ENCODE data around the gene GRID2. TPM values are rescaled to one million over a fixed set of nuclear protein-coding genes. Genes with fewer than 3 reads are reported as not detected.

The GRID2 gene
- total and polyA plus RNA-seq, 7 experiments from 2014 or later: not detected

GRCh38 chr4:93786149-93786548 lies 1482.4 kb downstream of the GRID2 start:
- H3K9me3 ChIP-seq (ENCODE audit: control insufficient read depth in 2 of 3, low read length in 3 of 3): no peaks in the 10 kb centered on the region
- POLR2A ChIA-PET: no interaction called here
- H3K4me3 ChIP-seq (ENCODE audit: low read length): no peak overlapping the region
- no peaks in the 10 kb centered on the region for H3K4me1 Mint-ChIP-seq
- intact Hi-C loops (cut with micrococcal nuclease): loop anchor here in 1 of 2 donors (5.0 kb wide), 1 partner anchor 471 kb away; no protein-coding TSS in a partner anchor
- H3K27ac Mint-ChIP-seq: no peak overlapping the region
- H3K36me3 ChIP-seq (ENCODE audit: control insufficient read depth in 2 of 3, insufficient read depth in 3 of 3, low read length in 3 of 3): no peaks in the 10 kb centered on the region
- CTCF ChIA-PET: no interaction called here
- no peak for DNase-seq
- ATAC-seq: no peak
- H3K27me3 Mint-ChIP-seq: no peaks in the 10 kb centered on the region
- no peaks in the 10 kb centered on the region for H3K4me1 ChIP-seq (ENCODE audit: control insufficient read depth in 2 of 2, insufficient read depth in 2 of 2, low read length in 2 of 2)
- no peaks in the 10 kb centered on the region for H3K36me3 Mint-ChIP-seq
- no peak overlapping the region for H3K27ac ChIP-seq (ENCODE audit: low read depth, low read length)
- H3K4me3 Mint-ChIP-seq: no peak overlapping the region
- H3K27me3 ChIP-seq (ENCODE audit: control insufficient read depth in 2 of 2, insufficient read depth in 2 of 2, low read length in 2 of 2): no peaks in the 10 kb centered on the region
- no peaks in the 10 kb centered on the region for H3K9me3 Mint-ChIP-seq

GRCh38 chr4:93788712-93789111 lies 1484.9 kb downstream of the GRID2 start:
- CTCF ChIA-PET: interaction anchor here (0.7 kb wide), 1 partner anchor 72 kb away, joined by 4 read pairs; no protein-coding TSS in a partner anchor
- intact Hi-C loops (cut with micrococcal nuclease): loop anchor here in 1 of 2 donors (5.0 kb wide), 1 partner anchor 469 kb away; no protein-coding TSS in a partner anchor

GRCh38 chr4:93791570-93792195 lies 1487.9 kb downstream of the GRID2 start:
- no peak overlapping the region for H3K27ac Mint-ChIP-seq
- no peaks in the 10 kb centered on the region for H3K4me1 ChIP-seq (ENCODE audit: control insufficient read depth in 2 of 2, insufficient read depth in 2 of 2, low read length in 2 of 2)
- ChIA-PET POLR2A (no interaction called here), CTCF (no interaction called here)
- peak in 1 of 9 donors; percentile 22 for DNase-seq
- no peak overlapping the region for H3K4me3 ChIP-seq (ENCODE audit: low read length)
- H3K4me1 Mint-ChIP-seq: no peaks in the 10 kb centered on the region
- no peaks in the 10 kb centered on the region for H3K27me3 ChIP-seq (ENCODE audit: control insufficient read depth in 2 of 2, insufficient read depth in 2 of 2, low read length in 2 of 2)
- H3K27ac ChIP-seq (ENCODE audit: low read depth, low read length): no peak overlapping the region
- no peak overlapping the region for H3K4me3 Mint-ChIP-seq
- peaks cover 0 to 4% (median 0%) of the 10 kb centered on the region in 5 donors for H3K27me3 Mint-ChIP-seq
- no peaks in the 10 kb centered on the region for H3K9me3 Mint-ChIP-seq
- peak; percentile 40 for ATAC-seq
- intact Hi-C loops (cut with micrococcal nuclease): loop anchor here (1.0 to 5.0 kb wide), 5 partner anchors 335 to 806 kb away; no protein-coding TSS in a partner anchor
- H3K36me3 ChIP-seq (ENCODE audit: control insufficient read depth in 2 of 3, insufficient read depth in 3 of 3, low read length in 3 of 3): no peaks in the 10 kb centered on the region
- H3K36me3 Mint-ChIP-seq: no peaks in the 10 kb centered on the region
- H3K9me3 ChIP-seq (ENCODE audit: control insufficient read depth in 2 of 3, low read length in 3 of 3): no peaks in the 10 kb centered on the region

More at GRCh38 chr4:93788712-93789111, 1484.9 kb downstream of the GRID2 start:
- POLR2A ChIA-PET: no interaction called here
- no peak for DNase-seq
- Mint-ChIP-seq H3K9me3 (no peaks in the 10 kb centered on the region), H3K27ac (no peak overlapping the region), H3K4me1 (no peaks in the 10 kb centered on the region), H3K36me3 (no peaks in the 10 kb centered on the region), H3K4me3 (no peak overlapping the region), H3K27me3 (no peaks in the 10 kb centered on the region)
- H3K4me3 ChIP-seq (ENCODE audit: low read length): no peak overlapping the region
- no peaks in the 10 kb centered on the region for H3K27me3 ChIP-seq (ENCODE audit: control insufficient read depth in 2 of 2, insufficient read depth in 2 of 2, low read length in 2 of 2)
- no peaks in the 10 kb centered on the region for H3K36me3 ChIP-seq (ENCODE audit: control insufficient read depth in 2 of 3, insufficient read depth in 3 of 3, low read length in 3 of 3)
- ATAC-seq: no peak
- H3K27ac ChIP-seq (ENCODE audit: low read depth, low read length): no peak overlapping the region
- H3K4me1 ChIP-seq (ENCODE audit: control insufficient read depth in 2 of 2, insufficient read depth in 2 of 2, low read length in 2 of 2): no peaks in the 10 kb centered on the region
- H3K9me3 ChIP-seq (ENCODE audit: control insufficient read depth in 2 of 3, low read length in 3 of 3): no peaks in the 10 kb centered on the region

GRCh38 chr4:93802045-93802444 lies 1498.3 kb downstream of the GRID2 start:
- Histone ChIP-seq H3K27me3 (ENCODE audit: control insufficient read depth in 2 of 2, insufficient read depth in 2 of 2, low read length in 2 of 2) (no peaks in the 10 kb centered on the region), H3K36me3 (ENCODE audit: control insufficient read depth in 2 of 3, insufficient read depth in 3 of 3, low read length in 3 of 3) (no peaks in the 10 kb centered on the region), H3K4me1 (ENCODE audit: control insufficient read depth in 2 of 2, insufficient read depth in 2 of 2, low read length in 2 of 2) (no peaks in the 10 kb centered on the region), H3K9me3 (ENCODE audit: control insufficient read depth in 2 of 3, low read length in 3 of 3) (no peaks in the 10 kb centered on the region), H3K27ac (ENCODE audit: low read depth, low read length) (no peak overlapping the region), H3K4me3 (ENCODE audit: low read length) (no peak overlapping the region)
- Mint-ChIP-seq H3K4me3 (no peak overlapping the region), H3K9me3 (peaks cover 0 to 4% (median 0%) of the 10 kb centered on the region in 11 donors), H3K4me1 (no peaks in the 10 kb centered on the region), H3K27me3 (peaks cover 0 to under 1% (median 0%) of the 10 kb centered on the region in 5 donors), H3K27ac (no peak overlapping the region), H3K36me3 (no peaks in the 10 kb centered on the region)
- ATAC-seq (no peak), DNase-seq (no peak)
- CTCF ChIA-PET: no interaction called here
- POLR2A ChIA-PET: no interaction called here
- intact Hi-C loops (cut with micrococcal nuclease): no loop called here

GRCh38 chr4:93809773-93810172 lies 1506.0 kb downstream of the GRID2 start:
- DNase-seq (no peak), ATAC-seq (no peak)
- CTCF ChIA-PET: interaction anchor here (1.0 kb wide), 1 partner anchor 14 kb away, joined by 4 read pairs; no protein-coding TSS in a partner anchor

GRCh38 chr4:93810340-93810992 lies 1506.7 kb downstream of the GRID2 start:
- ChIA-PET CTCF (no interaction called here), POLR2A (no interaction called here)
- no peak for ATAC-seq
- Histone ChIP-seq H3K4me3 (ENCODE audit: low read length) (no peak overlapping the region), H3K9me3 (ENCODE audit: control insufficient read depth in 2 of 3, low read length in 3 of 3) (no peaks in the 10 kb centered on the region), H3K4me1 (ENCODE audit: control insufficient read depth in 2 of 2, insufficient read depth in 2 of 2, low read length in 2 of 2) (no peaks in the 10 kb centered on the region), H3K27me3 (ENCODE audit: control insufficient read depth in 2 of 2, insufficient read depth in 2 of 2, low read length in 2 of 2) (no peaks in the 10 kb centered on the region), H3K27ac (ENCODE audit: low read depth, low read length) (no peak overlapping the region), H3K36me3 (ENCODE audit: control insufficient read depth in 2 of 3, insufficient read depth in 3 of 3, low read length in 3 of 3) (no peaks in the 10 kb centered on the region)
- H3K27ac Mint-ChIP-seq: no peak overlapping the region
- peaks cover 0 to 9% (median under 1%) of the 10 kb centered on the region in 11 donors for H3K9me3 Mint-ChIP-seq
- H3K4me3 Mint-ChIP-seq: no peak overlapping the region
- intact Hi-C loops (cut with micrococcal nuclease): no loop called here
- H3K27me3 Mint-ChIP-seq: peaks cover 0 to 10% (median 0%) of the 10 kb centered on the region in 5 donors
- H3K36me3 Mint-ChIP-seq: no peaks in the 10 kb centered on the region
- no peak for DNase-seq
- no peaks in the 10 kb centered on the region for H3K4me1 Mint-ChIP-seq

More at GRCh38 chr4:93809773-93810172, 1506.0 kb downstream of the GRID2 start:
- Mint-ChIP-seq H3K27ac (no peak overlapping the region), H3K36me3 (no peaks in the 10 kb centered on the region), H3K27me3 (peaks cover 0 to 10% (median 0%) of the 10 kb centered on the region in 5 donors), H3K4me1 (no peaks in the 10 kb centered on the region), H3K9me3 (peaks cover 0 to 8% (median 0%) of the 10 kb centered on the region in 11 donors), H3K4me3 (no peak overlapping the region)
- Histone ChIP-seq H3K4me1 (ENCODE audit: control insufficient read depth in 2 of 2, insufficient read depth in 2 of 2, low read length in 2 of 2) (no peaks in the 10 kb centered on the region), H3K4me3 (ENCODE audit: low read length) (no peak overlapping the region), H3K9me3 (ENCODE audit: control insufficient read depth in 2 of 3, low read length in 3 of 3) (no peaks in the 10 kb centered on the region), H3K27me3 (ENCODE audit: control insufficient read depth in 2 of 2, insufficient read depth in 2 of 2, low read length in 2 of 2) (no peaks in the 10 kb centered on the region), H3K36me3 (ENCODE audit: control insufficient read depth in 2 of 3, insufficient read depth in 3 of 3, low read length in 3 of 3) (no peaks in the 10 kb centered on the region), H3K27ac (ENCODE audit: low read depth, low read length) (no peak overlapping the region)
- POLR2A ChIA-PET: no interaction called here
- intact Hi-C loops (cut with micrococcal nuclease): no loop called here
